HUES64 (cell line): ENCODE measurements around the gene KDM4B.

Experiments
- H3K27ac ChIP-seq: 2 replicates; pipeline ENCODE4 v1.7.0; 2013; ENCODE audit warnings: low read depth, low read length, inconsistent platforms
- H3K27me3 ChIP-seq: 2 replicates; pipeline ENCODE4 v1.6.1; 2013; ENCODE audit warnings: mild to moderate bottlenecking, low read length; ENCODE audit not compliant: insufficient read depth
- H3K36me3 ChIP-seq: 2 replicates; pipeline ENCODE4 v1.6.1; 2013; ENCODE audit warnings: mild to moderate bottlenecking, low read length; ENCODE audit not compliant: insufficient read depth
- H3K4me1 ChIP-seq: 2 replicates; pipeline ENCODE4 v1.6.1; 2013; ENCODE audit warnings: mild to moderate bottlenecking, low read length, moderate library complexity; ENCODE audit not compliant: insufficient read depth
- H3K4me3 ChIP-seq: 2 replicates; pipeline ENCODE4 v1.5.1; 2013; ENCODE audit warnings: mild to moderate bottlenecking, low read length, moderate library complexity
- H3K9ac ChIP-seq: 2 replicates; pipeline ENCODE4 v1.6.1; 2013; ENCODE audit warnings: mild to moderate bottlenecking, low read depth, low read length
- H3K9me3 ChIP-seq: 2 replicates; pipeline ENCODE4 v1.6.1; 2013; ENCODE audit warnings: low read depth, low read length; ENCODE audit not compliant: insufficient read depth
- WGBS: fragments of 150-250, 120-280 bp; methylation state at CpG from one replicate; pipeline ENCODE4 v1.1.7; 2013; ENCODE audit warnings: missing lambda C conversion rate; 5-methylcytosine and 5-hydroxymethylcytosine counted together

Gene KDM4B

DNA sequence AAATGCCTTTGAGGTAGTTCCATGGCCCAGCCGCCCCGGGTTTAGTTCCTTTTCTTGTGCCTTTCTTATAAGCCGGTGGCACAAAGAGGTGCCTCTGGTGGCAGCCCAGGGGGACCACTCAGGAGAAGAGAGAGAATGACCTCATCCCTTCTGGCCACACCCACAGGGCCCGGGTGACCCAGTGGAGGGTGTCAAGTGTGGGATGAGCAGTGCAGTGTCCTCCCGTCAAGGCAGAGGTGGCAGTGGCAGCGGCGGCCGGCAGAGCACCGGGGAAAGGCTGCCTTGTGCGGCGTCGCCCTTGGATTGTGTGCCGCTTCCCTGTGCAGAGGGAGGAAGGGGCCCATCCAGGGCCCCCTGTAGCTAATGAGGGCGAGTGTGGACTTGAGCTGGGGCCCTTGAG, 47.9 kb downstream of the KDM4B start:
- Histone ChIP-seq H3K4me1 (no peaks in the 10 kb centered on the region), H3K9ac (no peak overlapping the region), H3K4me3 (no peak overlapping the region), H3K27me3 (no peaks in the 10 kb centered on the region), H3K36me3 (peaks cover 17% of the 10 kb centered on the region), H3K27ac (no peak overlapping the region), H3K9me3 (no peaks in the 10 kb centered on the region)
- WGBS, result 94% methylated on average over 14 of the region's 14 CpGs

DNA sequence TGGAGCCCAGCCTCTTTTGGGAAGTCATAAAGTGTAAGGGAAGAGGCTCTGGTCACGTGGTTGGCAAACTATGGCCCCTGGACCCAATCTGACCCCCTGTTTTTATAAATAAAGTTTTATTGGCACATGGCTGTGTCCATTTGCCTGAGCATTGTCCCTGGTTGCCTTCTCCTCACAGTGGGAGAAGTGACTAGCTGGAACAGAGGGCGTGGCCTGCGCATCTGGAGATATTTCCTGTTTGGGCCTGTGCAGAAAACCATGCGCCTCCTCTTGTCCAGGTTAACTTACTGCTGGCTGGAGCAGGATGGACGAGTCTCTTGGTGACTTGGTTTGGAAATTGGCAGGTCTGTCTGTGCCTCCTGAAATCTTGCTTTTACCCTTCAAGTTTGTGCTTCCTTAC, 48.3 kb downstream of the KDM4B start:
- Histone ChIP-seq H3K27me3 (no peaks in the 10 kb centered on the region), H3K27ac (no peak overlapping the region), H3K36me3 (peaks cover 17% of the 10 kb centered on the region), H3K9me3 (no peaks in the 10 kb centered on the region), H3K4me3 (no peak overlapping the region), H3K4me1 (no peaks in the 10 kb centered on the region), H3K9ac (no peak overlapping the region)
- 91% methylated on average over 5 of the region's 5 CpGs for whole genome bisulfite sequencing

DNA sequence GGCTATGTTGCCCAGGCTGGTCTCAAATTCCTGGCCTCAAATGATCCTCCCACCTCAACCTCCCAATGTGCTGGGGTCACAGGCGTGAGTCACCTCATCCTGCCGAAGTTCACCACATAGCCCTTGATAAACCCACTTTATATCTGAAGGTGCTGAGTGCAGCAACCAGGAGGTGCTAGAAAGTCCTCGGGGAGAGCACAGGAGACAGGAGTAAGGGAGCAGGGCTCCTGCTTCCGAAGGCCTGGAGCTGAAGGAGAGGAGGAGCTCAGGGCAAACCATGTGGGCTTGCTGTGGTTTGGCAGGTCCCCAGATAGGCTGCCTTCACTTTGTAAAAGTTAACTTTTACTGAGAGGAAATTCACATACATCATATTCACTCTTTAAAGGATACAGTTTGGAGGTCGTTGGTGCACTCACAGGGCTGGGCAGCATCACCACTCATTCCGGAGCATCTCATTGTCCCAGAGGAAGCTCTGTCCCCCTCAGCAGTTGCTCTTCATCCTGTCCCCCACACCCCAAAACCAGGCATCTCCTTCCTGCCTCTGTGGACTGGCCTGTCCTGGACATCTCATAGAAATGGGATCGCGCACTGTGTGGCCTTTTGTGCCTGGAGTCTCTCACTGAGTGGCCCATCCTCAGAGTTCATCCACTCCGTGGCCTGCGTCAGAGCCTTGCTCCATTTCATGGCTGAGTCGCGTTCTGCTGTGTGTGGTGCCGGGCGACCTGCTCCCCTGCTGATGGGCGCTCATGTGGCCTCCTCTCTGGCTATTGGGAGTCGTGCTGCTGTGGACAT, 49.5 kb downstream of the KDM4B start:
- no peaks in the 10 kb centered on the region for H3K4me1 ChIP-seq
- no peak overlapping the region for H3K9ac ChIP-seq
- 97% methylated on average over 16 of the region's 16 CpGs for WGBS
- no peak overlapping the region for H3K27ac ChIP-seq
- no peak overlapping the region for H3K4me3 ChIP-seq
- no peaks in the 10 kb centered on the region for H3K9me3 ChIP-seq
- H3K27me3 ChIP-seq, result no peaks in the 10 kb centered on the region
- peaks cover 17% of the 10 kb centered on the region for H3K36me3 ChIP-seq

DNA sequence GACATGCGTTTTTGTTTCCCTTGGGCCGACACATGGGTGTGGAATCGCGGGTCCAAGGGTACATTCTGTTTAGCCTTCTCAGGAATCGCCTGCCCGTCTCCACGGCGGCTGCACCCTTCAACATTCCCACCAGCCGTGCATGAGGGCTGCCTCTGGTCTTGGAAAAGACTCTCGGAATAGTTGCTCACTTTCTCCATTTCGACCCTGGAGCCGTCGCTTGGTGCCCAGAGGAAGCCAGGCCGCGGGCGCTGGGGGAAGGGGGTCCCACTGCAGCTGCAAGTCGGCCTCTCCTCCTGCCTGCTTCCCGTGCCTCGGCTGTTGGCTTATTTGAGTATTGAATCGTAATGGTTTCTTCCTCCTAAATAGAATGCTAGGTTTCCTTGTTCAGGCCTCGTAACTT, 51.5 kb downstream of the KDM4B start:
- Histone ChIP-seq H3K9me3 (no peaks in the 10 kb centered on the region), H3K9ac (no peak overlapping the region), H3K4me1 (no peaks in the 10 kb centered on the region), H3K27me3 (no peaks in the 10 kb centered on the region), H3K36me3 (peaks cover 17% of the 10 kb centered on the region), H3K4me3 (no peak overlapping the region), H3K27ac (no peak overlapping the region)
- WGBS, result 92% methylated on average over 21 of the region's 21 CpGs

DNA sequence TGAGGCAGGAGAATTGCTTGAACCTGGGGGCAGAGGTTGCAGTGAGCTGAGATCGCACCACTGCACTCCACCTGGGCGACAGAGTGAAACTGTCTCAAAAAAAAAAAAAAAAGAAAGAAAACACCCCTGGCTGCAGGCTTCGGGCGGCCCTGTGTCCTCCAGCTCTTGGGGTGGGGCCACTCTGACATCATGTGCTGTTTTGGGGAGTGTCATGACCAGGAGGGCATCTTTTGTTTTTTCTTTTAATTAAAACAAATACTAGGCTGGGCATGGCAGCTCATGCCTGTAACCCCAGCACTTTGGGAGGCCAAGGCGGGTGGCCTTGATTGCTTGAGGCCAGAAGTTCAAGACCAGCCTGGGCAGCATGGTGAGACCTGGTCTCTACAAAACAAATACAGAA, 52.1 kb downstream of the KDM4B start:
- WGBS, result 96% methylated on average over 5 of the region's 5 CpGs

DNA sequence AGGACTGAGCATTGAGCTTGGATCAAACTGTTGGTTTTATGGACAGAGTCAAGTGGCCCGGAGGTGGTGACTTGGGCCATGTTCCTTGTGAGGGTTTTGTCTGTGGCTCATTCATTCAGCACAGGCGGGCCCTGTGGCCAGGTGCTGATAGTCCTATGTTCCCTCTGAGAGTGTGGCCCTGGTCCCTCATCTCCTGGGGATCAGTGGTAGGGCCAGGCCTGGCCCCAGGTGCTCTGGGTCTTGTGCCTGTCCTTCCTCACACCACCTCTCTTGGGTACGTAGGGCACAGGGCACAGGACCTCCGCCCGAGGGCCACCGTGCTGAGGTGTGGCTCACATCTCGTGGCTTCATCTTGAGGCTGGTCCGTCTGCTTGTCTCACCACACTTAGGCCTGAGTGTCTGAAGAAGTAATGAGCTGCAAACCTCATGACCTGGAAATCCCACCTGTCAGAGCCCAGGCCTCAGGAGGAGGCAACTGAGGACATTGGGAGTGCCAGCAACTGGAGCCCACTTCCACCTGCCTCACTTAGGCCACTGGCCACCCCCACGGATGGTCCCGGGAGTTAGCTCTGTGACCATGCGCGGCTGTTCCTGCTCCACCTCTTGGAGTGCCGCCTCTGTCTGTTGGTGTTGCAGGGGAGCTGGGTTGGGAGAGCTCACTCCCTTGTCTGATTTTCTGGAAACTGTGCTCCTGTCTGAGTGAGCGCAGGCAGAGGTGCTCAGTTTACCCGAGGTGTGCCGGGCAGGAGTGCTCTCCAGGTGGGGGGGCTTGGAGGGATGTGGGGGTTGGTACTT, 53.4 kb downstream of the KDM4B start:
- H3K9ac ChIP-seq, result no peak overlapping the region; the same call in 1 of the 2 replicates
- H3K4me3 ChIP-seq, result no peak overlapping the region
- H3K27ac ChIP-seq, result no peak overlapping the region
- H3K4me1 ChIP-seq, result no peaks in the 10 kb centered on the region
- no peaks in the 10 kb centered on the region for H3K27me3 ChIP-seq
- no peaks in the 10 kb centered on the region for H3K9me3 ChIP-seq
- peaks cover 8% of the 10 kb centered on the region for H3K36me3 ChIP-seq
- 96% methylated on average over 16 of the region's 16 CpGs for WGBS

More for the DNA sequence above, 52.1 kb downstream of the KDM4B start:
- no peak overlapping the region for H3K4me3 ChIP-seq
- no peaks in the 10 kb centered on the region for H3K27me3 ChIP-seq
- no peak overlapping the region for H3K9ac ChIP-seq
- no peak overlapping the region for H3K27ac ChIP-seq
- no peaks in the 10 kb centered on the region for H3K9me3 ChIP-seq
- peaks cover 17% of the 10 kb centered on the region for H3K36me3 ChIP-seq
- no peaks in the 10 kb centered on the region for H3K4me1 ChIP-seq

DNA sequence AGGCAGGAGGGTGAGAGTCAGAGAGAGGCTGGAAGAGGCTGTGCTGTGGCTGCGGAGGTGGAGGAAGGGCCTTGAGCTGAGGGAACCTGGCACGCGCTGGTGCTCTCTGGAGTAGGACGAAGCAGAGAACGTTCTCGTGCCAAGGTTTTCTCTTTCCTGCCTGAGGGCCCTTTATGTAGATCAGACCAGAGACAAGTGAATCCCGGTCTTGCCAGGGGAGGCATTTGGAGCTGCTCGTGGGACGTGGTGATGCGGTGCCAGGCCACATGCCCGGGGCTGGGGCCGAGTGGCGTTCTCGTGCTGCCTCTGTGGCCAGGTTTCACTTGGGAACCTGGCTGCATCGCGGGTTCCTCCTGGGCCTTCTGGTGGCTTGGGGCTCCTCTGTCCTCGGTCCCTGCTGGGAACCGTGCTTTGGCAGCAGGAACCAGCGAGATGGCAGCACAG, 54.2 kb downstream of the KDM4B start:
- peaks cover 6% of the 10 kb centered on the region for H3K36me3 ChIP-seq
- H3K9me3 ChIP-seq, result no peaks in the 10 kb centered on the region
- H3K9ac ChIP-seq, result no peak overlapping the region
- no peak overlapping the region for H3K27ac ChIP-seq
- H3K27me3 ChIP-seq, result no peaks in the 10 kb centered on the region
- WGBS, result 96% methylated on average over 19 of the region's 19 CpGs
- no peak overlapping the region for H3K4me3 ChIP-seq
- H3K4me1 ChIP-seq, result no peaks in the 10 kb centered on the region

DNA sequence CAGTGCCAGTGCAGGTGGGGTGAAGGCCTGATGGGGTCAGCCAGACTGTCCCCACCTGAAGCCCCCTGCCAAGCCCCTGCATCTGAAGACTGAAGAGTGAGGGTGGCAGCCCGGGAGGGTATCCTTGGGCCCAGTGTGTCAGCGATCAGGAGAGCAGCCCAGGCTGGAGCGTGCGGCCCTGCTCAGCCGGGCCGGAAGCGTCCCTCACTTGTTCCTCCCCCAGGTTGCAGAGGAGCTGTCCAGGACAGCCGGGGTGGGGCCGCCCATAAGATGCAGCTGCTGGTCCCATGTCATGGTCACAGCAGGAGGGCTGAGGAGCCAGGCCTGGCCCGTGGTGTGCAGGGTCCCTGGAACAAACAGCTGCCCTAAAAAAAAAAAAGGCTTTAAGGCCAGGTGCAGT, 55.4 kb downstream of the KDM4B start:
- Histone ChIP-seq H3K27ac (no peak overlapping the region), H3K36me3 (no peaks in the 10 kb centered on the region), H3K9ac (no peak overlapping the region), H3K4me3 (no peak overlapping the region), H3K4me1 (no peaks in the 10 kb centered on the region), H3K9me3 (no peaks in the 10 kb centered on the region), H3K27me3 (no peaks in the 10 kb centered on the region)
- WGBS, result 90% methylated on average over 10 of the region's 10 CpGs

DNA sequence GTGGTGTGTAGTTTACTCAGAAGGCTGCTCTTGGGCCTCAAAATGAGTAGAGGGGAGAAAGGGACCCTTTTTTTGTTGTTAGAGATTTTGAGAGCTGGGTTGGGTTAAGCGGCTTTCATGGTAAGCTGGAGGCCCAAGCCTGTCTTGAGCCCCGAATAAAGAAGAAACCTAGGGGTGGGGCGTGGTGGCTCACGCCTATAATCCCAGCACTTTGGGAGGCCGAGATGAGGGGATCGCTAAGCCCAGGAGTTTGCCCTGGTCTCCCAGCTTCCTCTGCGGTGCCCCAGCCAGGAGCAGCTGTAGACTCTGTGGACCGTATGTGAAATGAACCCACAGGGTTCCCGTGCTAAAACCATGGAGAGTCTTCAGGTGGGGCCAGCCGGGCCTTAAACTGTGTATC, 56.1 kb downstream of the KDM4B start:
- no peaks in the 10 kb centered on the region for H3K4me1 ChIP-seq
- no peak overlapping the region for H3K9ac ChIP-seq
- no peaks in the 10 kb centered on the region for H3K36me3 ChIP-seq
- H3K27me3 ChIP-seq, result no peaks in the 10 kb centered on the region
- H3K9me3 ChIP-seq, result no peaks in the 10 kb centered on the region
- no peak overlapping the region for H3K4me3 ChIP-seq
- H3K27ac ChIP-seq, result no peak overlapping the region
- 95% methylated on average over 10 of the region's 10 CpGs for WGBS

DNA sequence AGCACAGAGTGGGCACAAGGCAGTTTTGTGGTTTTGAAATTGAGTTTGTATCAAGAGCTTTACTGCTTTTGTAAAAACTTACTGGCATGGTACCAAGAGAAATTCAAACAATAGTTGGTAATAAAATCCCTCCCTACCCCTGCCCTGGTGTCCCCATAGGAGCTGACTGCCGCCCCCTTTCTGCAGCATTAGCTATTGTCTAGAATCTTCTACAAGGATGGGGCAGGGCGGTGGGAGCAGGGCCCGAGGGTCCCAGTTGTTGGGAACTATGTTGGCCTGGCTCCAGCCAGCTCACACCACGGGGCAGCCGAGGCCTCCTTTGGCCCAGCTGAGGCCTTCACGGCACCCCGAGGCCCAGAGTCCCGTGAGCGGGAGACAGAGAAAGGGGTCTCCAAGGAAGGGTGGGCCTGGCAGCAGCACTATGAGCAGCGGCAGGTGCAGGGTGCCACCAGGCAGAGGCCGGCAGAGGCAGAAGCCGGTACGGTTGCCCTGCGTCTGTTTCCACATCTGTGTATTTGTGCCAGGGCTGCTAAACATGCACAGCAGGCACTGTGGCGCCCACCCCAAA, 57.9 kb downstream of the KDM4B start:
- Histone ChIP-seq H3K9ac (no peak overlapping the region), H3K27ac (no peak overlapping the region), H3K4me1 (no peaks in the 10 kb centered on the region), H3K4me3 (no peak overlapping the region), H3K27me3 (no peaks in the 10 kb centered on the region), H3K36me3 (no peaks in the 10 kb centered on the region), H3K9me3 (no peaks in the 10 kb centered on the region)
- 93% methylated on average over 15 of the region's 15 CpGs for WGBS

DNA sequence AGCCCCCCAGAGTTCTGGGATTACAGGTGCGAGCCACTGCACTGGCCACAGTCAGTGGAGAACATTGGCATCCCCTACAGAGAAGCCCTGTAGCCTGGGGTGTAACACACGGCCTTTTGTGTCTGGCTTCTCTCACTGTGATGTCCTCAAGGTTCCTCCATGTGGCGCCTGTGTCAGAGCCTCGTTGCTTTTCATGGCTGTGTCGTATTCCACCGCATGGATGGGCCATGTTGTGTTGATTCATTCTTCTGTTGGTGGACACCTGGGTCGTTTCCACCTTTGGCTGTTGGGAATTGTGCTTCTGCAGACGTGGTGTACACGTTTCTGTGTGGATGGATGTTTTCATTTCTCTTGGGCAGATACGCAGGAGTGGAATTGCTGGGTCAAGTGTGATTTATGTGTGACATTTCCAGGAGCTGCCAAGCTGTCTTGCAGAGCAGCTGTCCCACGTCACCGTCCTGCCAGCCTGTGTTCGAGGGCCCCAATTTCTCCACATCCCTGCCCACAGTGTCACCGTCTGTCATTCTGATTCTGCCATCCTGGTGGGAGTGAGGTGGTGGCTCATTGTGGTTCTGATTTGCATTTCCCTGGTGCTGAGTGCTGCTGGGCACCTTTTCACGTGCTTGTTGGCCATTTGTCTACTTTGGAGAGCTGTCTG, 59.4 kb downstream of the KDM4B start:
- Histone ChIP-seq H3K27ac (no peak overlapping the region), H3K9me3 (no peaks in the 10 kb centered on the region), H3K9ac (no peak overlapping the region), H3K4me1 (no peaks in the 10 kb centered on the region), H3K36me3 (peaks cover 7% of the 10 kb centered on the region), H3K27me3 (no peaks in the 10 kb centered on the region), H3K4me3 (no peak overlapping the region)
- WGBS, result 93% methylated on average over 15 of the region's 15 CpGs
